HG03439 (cell line): Measurements from ENCODE around the gene RNF41.
A peak's percentile ranks its signal among the peaks of the same experiment; 100 is the strongest.
"Not testable (repeated sequence)": the region's sequence is repeated elsewhere in the genome, so short reads cannot be mapped to it uniquely, and the experiment has no call there.

Source experiments
- ATAC-seq: cut with Tn5 transposase; IDR thresholded peaks from one replicate; pipeline ENCODE4 v1.9.1; 2021; ENCODE audit warnings: mild to moderate bottlenecking, moderate library complexity; ENCODE audit not compliant: unreplicated experiment

Gene RNF41

DNA sequence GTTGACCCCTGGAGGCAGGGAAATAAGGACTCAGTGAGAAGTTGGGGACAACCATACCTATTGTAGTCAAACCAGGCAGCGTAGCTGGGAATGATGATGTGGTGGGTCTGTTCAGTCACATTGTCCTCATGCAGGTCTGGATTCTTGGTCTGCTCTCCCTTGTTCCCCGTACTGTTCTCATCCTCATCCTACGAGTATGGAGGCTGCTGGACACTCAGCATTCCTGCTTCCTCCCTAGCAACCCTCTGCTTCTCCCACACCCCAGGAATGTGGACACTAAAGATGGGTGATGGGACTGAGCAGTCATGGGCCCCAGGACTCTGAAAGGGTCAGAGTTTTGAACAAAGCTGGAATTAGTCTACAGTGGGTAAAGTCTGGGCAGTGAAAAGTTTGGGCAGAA lies 43.4 kb downstream of the RNF41 start:
- no peak for ATAC-seq

DNA sequence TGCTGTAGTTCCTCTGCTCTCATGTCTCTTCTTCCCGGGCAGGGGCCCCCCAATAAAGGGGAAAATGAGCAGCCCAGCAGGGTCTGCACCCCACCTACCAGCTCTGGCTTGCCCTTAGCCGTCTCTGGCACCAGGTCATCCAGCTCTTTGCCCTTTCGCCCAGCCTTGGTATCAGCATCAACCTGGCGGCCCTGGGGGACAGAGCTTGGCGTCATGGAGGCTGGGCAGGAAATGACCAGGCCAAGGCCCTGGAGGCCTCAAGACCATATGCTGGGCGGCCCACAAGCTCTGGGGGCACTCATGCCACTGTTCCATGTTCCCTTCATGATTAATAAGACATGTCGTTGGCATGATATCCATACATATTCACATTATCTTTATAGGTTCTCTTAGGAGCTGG lies 48.9 kb downstream of the RNF41 start:
- no peak for ATAC-seq

DNA sequence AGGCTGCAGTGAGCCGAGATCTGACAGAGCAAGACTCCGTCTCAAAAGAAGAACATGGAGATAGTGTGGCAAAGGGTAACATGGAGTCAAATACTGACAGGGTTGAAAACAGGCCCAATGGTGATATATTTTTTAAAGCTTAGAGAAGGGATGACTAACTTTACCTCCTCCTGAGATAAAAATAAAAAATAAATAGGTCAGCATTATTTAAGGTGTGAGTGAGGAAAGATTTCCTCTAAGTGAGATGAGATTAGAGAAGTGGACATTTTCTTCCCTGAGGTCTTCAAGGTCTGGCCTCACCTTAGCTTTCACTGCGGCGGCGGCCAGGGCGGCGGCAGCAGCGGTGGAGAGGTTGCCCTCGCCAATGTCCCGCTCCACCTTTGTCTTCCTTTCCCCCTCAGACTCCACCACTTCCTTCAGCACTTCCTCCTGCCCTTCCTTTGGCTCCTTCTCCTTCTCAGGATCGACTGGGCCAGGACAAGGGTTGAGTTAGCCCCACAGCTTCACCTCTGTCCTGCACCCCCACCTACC lies 52.4 kb downstream of the RNF41 start:
- no peak for ATAC-seq

DNA sequence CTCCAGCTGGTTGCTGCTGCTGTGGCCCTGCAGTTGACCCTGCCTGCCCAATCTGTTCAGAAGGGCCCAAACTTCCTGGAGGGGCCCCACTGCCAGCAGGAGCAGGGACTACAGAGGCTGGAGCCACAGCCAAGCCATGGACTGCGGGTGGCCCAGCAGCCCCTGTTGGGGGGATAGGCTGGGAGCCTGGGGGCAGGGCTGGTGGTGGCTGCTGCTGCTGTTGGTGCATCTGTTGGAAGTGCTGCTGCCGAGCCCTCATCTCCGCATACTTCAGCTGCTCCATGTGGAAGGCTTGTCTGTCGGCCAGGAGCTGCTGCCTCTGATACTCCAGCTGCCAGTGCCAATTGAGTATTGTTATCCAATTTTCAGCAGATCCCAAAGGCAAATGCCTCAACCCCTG lies 56.4 kb downstream of the RNF41 start:
- ATAC-seq, result no peak

DNA sequence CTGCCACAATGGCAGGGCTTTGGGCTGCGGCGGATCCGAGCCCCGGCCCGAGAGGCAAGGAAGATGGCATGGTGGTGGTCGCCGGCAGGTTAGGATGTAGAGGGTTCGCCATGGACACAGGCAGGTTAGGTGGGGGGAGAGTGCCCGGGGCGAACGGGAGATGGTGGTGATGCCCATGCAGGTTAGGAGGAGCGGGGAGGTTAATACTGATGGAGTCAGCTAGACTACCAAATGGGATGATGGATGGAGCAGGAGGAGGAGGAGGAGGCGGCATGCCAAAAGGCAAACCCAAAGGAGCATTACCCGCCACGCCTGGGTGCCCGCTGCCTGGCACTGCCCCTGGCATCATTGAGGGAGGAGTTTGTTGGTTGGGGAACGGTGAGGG lies 57.4 kb downstream of the RNF41 start:
- ATAC-seq, result no peak

DNA sequence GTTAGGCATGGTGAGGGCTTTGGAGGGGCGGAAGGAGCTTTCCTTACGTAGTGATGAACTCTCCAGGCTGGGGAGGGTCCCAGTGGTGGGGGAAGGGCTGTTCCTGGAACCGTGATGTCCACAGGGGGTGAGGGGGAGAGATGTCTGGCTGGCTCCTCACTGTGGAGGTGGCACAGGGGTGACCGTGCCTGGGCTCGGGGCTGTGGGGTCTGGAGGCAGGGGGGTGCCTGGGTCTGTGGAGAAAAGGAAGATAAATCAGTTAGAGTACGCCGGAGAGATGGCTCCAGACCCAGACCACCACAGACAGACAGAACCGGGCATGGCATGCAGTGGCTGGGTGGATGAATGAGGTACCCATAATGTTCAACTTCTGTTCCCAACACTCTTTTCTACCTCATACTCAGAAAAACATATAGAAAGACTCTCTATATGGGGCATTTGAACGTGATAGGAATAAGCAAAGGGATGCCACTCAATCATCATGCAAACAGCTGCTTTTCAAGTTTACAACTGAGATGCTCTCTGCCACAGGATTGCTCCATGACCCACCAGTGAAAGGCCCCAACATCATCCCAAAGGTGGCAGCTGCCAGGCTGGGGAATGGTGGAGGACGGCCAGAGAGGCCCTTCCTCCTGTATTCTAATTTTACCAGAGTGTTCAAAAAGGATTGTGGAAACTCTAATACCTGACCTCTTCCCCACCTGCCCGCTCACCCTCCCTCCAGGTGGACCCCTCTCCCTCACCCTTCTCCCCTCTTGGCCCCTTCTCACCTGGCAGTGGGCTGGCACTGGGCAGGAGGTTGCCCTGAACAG lies 58.0 kb downstream of the RNF41 start:
- ATAC-seq, result no peak

DNA sequence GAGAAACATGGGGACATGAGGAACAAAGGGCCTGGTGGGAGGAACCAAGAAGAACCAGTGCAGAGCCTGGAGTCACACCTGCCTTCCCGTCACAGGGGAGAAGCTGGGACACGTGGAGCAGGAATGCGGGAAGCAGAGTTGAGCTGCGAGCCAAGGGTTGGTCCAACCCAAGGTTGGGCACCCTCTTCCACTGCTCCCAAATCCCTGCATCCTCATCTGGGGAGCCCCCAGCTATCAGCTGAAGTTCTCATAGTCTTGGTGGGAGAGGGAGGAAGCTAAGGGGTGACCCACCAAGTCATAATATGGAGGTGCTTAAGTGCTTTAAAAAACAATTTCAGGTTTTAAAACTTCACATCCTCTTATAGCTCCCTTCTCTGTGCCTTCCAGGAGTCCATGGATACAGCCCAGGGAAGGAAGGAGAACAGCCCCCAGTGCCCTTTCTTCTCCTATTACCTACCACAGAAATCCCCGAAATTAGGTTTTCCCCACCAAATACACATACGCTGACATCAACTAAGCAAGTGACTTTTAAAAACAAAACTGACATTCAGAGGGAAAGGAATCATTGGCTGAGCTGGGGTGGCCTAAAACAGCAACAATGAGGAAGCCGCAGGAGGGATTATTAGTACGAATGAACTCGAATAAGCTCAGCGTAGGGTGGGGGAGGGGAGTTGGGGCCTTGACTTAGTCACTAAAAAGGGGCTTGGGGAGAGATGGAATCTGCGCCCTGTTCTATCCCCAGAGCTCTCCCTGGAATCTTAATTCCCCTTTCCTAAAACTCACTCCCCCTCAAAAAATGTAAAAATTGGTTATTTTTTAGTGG lies 59.0 kb downstream of the RNF41 start:
- ATAC-seq, result no peak

DNA sequence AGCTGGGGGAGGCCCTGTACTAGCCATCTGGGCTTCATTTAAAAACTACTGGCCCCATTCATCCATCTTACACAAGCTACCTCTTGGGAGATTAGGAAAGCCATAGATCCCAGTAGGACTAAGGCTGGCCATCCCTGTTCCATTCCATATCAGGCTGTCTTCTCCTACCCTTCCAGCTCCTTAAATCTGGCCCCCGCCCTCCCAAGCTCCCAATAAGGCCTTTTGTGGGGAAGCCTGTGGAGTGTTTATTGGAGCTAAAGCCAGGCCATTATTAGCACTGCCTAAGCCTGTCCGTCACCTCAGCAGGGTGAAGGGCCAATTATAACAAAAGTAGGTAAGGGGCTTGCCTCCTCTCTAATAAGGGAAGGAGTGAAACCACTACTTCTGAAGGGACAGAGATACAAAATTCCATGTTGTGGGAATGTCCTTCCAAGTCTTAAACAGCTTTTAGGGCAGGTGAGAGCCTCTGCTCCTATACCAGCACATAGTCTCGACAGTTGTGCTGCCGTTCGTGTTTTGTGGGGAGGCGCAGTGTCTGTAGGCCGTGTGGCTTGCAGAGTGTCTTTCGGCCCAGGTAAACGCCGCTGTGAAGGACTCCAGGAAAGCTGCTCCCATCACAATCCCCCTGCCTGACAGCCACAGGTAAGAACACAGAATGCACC lies 59.9 kb downstream of the RNF41 start:
- ATAC-seq, result no peak

DNA sequence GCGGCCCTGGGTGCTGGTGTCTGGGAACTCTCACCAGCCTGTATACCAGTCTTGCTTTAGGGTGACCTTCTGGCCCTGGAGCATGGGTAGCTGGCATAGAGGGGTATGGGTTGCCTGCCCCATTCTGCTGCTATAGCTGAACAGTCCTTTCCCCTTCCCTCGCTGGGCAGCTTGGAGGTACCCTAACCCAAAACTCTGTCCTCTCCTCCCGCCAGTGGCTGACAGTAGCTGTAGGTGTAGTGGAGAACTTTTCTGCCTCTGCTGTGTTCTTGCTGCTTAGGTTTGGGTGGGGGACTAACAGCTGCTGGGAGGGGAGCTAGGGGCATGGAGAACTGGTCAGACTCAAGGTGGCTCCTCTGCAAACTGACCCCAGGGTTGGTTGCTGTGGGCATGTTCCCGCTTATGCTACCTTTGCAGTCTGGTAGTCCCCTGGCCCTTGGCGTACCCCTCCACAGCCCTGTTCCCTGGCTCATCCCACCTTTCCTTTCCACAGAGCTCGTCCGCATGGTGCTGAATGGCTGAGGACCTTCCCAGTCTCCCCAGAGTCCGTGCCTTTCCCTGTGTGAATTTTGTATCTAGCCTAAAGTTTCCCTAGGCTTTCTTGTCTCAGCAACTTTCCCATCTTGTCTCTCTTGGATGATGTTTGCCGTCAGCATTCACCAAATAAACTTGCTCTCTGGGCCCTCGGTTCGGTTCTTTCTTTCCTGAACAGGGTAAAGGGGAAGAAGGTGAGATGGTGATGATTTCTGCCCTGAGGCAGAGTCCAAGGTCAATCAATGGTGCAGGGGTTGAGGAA lies 60.6 kb downstream of the RNF41 start:
- no peak for ATAC-seq

DNA sequence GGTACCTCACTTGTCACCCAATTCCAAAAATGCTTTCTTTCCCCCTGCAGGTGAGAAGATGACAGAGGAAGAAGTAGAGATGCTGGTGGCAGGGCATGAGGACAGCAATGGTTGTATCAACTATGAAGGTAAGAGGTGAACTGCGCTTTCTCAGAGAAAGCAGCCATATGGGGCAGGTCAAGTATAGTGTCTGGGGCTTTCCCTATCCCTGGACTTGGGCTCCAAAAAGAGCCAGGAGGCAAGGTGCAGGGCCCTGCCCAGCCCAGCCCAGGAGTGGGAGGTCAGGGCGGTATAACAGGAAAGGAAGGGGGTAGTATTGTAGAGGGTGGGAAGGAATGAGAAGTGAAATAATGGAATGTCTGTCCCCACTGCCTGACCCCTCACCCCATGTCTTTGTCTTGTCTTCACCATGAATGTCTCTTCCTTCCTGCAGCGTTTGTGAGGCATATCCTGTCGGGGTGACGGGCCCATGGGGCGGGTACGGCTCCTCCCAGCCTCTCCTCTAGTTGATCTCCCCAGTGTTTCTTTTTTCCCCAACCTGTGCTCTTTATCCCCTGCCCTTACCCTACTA lies 61.4 kb downstream of the RNF41 start:
- ATAC-seq, result no peak

DNA sequence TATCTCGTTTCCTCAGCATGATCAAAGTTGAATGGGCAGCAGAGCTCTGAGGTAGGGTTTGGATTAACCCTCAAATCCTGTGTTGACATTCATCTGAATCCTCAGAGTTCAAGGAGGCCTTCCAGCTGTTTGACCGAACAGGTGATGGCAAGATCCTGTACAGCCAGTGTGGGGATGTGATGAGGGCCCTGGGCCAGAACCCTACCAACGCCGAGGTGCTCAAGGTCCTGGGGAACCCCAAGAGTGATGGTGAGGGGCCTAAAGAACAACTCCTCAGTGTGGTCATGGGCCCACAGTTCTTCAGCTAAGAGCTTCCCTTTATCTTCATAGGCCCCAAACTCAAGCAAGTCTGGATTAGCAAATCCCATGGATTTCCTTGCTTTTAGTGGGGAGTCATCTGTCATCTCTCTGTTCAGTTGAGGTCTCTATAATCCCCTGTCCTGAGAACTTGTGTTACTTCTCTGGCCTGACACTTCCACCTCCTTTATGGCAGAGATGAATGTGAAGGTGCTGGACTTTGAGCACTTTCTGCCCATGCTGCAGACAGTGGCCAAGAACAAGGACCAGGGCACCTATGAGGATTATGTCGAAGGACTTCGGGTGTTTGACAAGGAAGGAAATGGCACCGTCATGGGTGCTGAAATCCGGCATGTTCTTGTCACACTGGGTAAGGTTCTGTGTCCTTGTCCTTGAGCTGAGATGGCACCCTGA lies 62.1 kb downstream of the RNF41 start:
- no peak for ATAC-seq

DNA sequence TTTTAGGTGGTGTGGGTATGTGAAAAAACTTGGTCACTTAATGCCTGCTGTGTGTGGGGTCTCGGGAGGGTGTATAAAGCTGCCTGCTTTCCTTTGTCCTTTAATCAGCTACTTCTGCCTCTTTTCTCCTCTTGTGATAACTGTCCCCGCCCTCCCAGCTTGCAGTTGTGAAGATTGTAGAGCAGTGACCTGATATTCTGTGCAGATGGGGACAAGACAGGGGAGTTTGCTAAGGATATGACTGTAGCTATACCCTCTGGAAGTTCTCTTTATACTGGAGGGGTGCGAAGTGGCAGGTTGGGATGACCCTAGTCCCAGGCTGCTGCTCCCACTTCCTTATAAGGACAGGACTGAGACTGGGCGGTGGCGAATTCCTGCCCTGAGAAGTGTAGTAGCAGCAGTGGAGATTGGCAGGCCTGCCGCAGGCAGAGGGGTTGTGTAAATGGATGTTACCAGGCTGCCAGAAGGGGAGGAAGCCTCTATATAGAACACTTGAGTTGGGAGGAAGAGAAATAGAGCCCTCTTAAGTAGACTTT lies 62.7 kb downstream of the RNF41 start:
- ATAC-seq, result no peak

DNA sequence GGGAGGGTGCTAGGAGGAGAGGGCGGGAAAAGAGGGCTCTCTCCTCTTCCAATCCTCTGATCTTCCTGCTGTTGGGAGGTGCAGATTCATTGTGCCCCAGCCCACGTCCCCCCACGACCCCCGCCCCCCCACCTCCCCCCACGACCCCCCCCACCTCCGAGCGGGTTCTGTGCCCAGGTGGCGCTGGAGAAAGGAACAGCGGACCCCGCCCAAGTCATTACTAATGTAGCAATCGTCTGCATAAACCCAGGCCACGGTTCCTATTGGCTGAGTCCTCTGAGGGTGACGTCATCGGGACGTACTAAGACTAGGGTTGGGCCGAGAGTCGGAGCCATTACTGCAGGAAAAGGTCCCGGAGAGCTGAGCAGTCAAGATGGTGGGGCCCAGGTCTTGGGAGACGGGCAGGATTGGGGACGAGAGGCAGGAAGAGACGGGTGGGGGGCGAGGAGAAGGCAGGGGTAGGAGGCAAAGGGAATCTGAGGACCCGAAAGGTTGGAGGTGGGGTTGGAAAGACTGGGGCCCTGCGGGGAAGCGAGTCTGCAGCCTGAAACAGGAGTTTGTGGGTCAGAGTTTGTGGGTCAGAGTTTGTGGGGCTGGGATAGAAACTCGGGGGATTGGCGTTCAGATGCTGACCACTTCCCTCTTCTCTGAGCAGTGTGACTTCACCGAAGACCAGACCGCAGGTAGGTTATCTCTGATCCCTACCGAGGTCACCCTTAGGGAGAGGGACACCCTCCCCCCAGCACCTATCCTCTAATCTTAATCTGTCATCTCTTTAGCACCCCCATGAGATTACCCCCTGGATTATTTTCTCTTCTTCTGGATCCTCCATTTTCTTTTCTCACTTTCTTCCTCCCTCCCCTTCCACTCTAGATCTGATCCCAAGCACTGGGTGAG lies 63.4 kb downstream of the RNF41 start, which contains the start of gene MYL6:
MYL6 (plus strand) TSS at position 331 of the 897 bp plus-strand sequence; CDS start at position 374, 43 bp downstream.
- peak; percentile 84 for ATAC-seq

DNA sequence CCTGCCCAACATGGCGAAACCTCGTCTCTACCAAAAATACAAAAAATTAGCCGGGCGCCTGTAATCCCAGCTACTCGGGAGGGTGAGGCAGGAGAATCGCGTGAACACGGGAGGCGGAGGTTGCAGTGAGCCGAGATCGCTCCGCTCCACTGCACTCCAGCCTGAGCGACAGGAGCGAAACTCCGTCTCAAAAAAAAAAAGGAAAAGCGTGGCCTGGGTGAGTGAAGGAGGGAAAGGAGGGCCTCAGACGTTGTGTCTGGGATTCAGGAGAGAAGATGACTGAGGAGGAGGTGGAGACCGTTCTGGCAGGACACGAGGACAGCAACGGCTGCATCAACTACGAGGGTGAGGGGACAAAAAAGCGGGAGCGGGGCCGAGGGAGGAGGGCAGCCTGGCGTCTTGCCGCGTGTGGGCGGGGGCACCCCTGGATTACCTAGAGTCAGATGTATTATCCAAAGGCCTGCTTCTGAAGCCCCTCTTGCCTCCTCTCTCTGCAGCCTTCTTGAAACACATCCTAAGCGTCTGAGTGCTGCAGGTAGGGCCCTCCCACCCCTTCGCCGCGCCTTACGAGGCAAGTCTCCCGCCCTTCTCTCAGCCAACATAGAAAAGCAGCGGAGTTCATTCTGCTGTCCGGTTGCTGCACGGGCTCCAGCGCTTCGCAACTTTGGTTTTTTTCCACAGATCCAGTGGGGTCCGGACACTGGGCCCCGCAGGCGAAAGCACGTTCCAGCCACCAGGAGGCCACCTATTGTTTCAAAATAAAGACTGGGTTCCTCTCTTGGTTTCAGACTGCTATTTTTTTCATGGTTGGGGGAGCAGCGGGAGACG lies 64.3 kb downstream of the RNF41 start:
- peak; percentile 16 for ATAC-seq

DNA sequence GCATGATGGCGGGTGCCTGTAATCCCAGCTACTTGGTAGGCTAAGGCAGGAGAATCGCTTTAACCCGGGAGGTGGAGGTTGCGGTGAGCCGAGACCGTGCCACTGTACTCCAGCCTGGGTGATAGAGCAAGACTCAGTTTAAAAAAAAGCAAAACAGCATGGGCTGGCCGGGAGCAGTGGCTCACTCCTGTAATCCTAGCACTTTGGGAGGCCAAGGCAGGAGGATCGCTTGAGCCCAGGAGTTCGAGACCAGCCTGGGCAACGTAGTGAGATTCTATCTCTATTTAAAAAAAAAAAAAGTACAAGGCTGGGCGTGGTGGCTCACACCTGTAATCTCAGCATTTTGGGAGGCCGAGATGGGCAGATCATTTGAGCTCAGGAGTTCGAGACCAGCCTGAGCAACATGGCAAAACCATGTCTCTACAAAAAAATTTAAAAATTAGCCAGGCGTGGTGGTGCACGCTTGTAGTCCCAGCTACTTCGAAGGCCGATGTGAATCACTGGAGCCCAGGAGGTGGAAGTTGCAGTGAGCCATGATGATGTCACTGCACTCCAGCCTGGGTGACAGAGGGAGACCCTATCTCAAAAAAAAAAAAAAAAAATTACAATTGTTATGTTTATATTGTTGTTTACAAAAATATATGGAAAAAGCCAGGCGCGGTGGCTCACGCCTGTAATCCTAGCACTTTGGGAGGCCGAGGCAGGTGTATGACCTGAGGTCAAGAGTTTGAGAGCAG lies 65.1 kb downstream of the RNF41 start:
- not testable (repeated sequence) for ATAC-seq

DNA sequence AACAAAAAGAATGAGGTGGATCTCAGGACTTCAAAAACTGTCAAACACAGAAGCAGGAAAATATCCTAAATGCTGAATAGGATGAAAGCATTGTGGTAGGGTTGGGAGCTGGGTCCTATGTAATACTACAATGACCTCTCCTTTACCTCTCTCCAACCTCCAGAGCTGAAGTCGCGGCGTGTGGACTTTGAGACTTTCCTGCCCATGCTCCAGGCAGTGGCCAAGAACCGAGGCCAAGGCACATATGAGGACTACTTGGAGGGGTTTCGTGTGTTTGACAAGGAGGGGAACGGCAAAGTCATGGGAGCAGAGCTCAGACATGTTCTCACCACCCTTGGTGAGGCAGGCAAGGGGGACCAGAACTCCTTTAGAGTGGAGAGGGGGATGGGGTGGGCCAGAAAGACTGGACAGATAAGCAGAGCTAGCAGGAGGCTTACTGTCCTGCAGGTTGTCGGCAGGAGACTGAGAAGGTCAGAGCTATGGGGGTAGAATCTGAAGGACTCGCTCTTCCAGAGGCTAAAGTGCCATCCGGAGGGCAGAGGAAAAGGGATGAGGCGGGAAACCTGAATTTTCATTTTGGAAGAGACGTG lies 66.4 kb downstream of the RNF41 start:
- ATAC-seq, result no peak
